ENCODE data around the gene EPHA3. TPM values are rescaled to one million over a fixed set of nuclear protein-coding genes. Genes with fewer than 3 reads are reported as not detected.

Gene EPHA3
- total RNA-seq, 2 donors from 2014 or later: 1.3 to 6.0 TPM

GRCh38 chr3:89216016-89216739 is 108.8 kb downstream of the EPHA3 start:
- Histone ChIP-seq H3K9me3 (no peaks in the 10 kb centered on the region), H3K4me3 (no peak overlapping the region), H3K4me1 (no peaks in the 10 kb centered on the region), H3K27ac (no peak overlapping the region), H3K36me3 (replicated peaks in 1 of 2; ENCODE audit: insufficient read depth in 1 of 2, low read depth in 2 of 2) (no peaks in the 10 kb centered on the region), H3K27me3 (no peaks in the 10 kb centered on the region)
- no peak for DNase-seq
- TF ChIP-seq CTCF (IDR thresholded peaks at IDR 0.05) (no peak), POLR2A (IDR thresholded peaks at IDR 0.05) (no peak)
- intact Hi-C loops (cut with DNase I): no loop called here
- no peak for ATAC-seq
- WGBS, 2 donors: 44 to 45% methylated on average over 2 of the region's 2 CpGs

- no peaks in the 10 kb centered on the region for H3K9me3 ChIP-seq
- ATAC-seq (no peak), DNase-seq (no peak)
- 69 to 72% methylated on average over 6 of the region's 6 CpGs for WGBS, 2 donors
- intact Hi-C loops (cut with DNase I): no loop called here
- H3K27ac ChIP-seq: no peak overlapping the region
- H3K27me3 ChIP-seq: no peaks in the 10 kb centered on the region
- no peaks in the 10 kb centered on the region for H3K4me1 ChIP-seq
- no peaks in the 10 kb centered on the region for H3K36me3 ChIP-seq (replicated peaks in 1 of 2; ENCODE audit: insufficient read depth in 1 of 2, low read depth in 2 of 2)
- H3K4me3 ChIP-seq: no peak overlapping the region
- TF ChIP-seq CTCF (IDR thresholded peaks at IDR 0.05) (no peak), POLR2A (IDR thresholded peaks at IDR 0.05) (no peak)
These were observed 109.8 kb downstream of the EPHA3 start for GRCh38 chr3:89217148-89217685.

- no peak overlapping the region for H3K4me3 ChIP-seq
- no peak overlapping the region for H3K27ac ChIP-seq
- TF ChIP-seq POLR2A (IDR thresholded peaks at IDR 0.05) (no peak), CTCF (IDR thresholded peaks at IDR 0.05) (no peak)
- intact Hi-C loops (cut with DNase I): no loop called here
- 68 to 88% methylated on average over 1 of the region's 1 CpG for WGBS, 2 donors
- no peaks in the 10 kb centered on the region for H3K4me1 ChIP-seq
- DNase-seq (no peak), ATAC-seq (no peak)
- no peaks in the 10 kb centered on the region for H3K36me3 ChIP-seq (replicated peaks in 1 of 2; ENCODE audit: insufficient read depth in 1 of 2, low read depth in 2 of 2)
- H3K27me3 ChIP-seq: no peaks in the 10 kb centered on the region
- no peaks in the 10 kb centered on the region for H3K9me3 ChIP-seq
These were observed 114.5 kb downstream of the EPHA3 start for GRCh38 chr3:89221924-89222323.

- 51 to 62% methylated on average over 6 of the region's 6 CpGs for WGBS, 2 donors
- intact Hi-C loops (cut with DNase I): no loop called here
- Histone ChIP-seq H3K36me3 (replicated peaks in 1 of 2; ENCODE audit: insufficient read depth in 1 of 2, low read depth in 2 of 2) (no peaks in the 10 kb centered on the region), H3K9me3 (no peaks in the 10 kb centered on the region), H3K27me3 (no peaks in the 10 kb centered on the region), H3K27ac (no peak overlapping the region), H3K4me3 (no peak overlapping the region), H3K4me1 (no peaks in the 10 kb centered on the region)
- no peak for DNase-seq
- TF ChIP-seq CTCF (IDR thresholded peaks at IDR 0.05): no peak
- TF ChIP-seq POLR2A (IDR thresholded peaks at IDR 0.05): no peak
- no peak for ATAC-seq
These were observed 115.8 kb downstream of the EPHA3 start for GRCh38 chr3:89223188-89223587.

- ATAC-seq: no peak
- 65 to 68% methylated on average over 5 of the region's 5 CpGs for WGBS, 2 donors
- intact Hi-C loops (cut with DNase I): no loop called here
- Histone ChIP-seq H3K27ac (no peak overlapping the region), H3K9me3 (no peaks in the 10 kb centered on the region), H3K4me3 (no peak overlapping the region), H3K36me3 (replicated peaks in 1 of 2; ENCODE audit: insufficient read depth in 1 of 2, low read depth in 2 of 2) (no peaks in the 10 kb centered on the region), H3K27me3 (no peaks in the 10 kb centered on the region), H3K4me1 (no peaks in the 10 kb centered on the region)
- TF ChIP-seq POLR2A (IDR thresholded peaks at IDR 0.05): no peak
- TF ChIP-seq CTCF (IDR thresholded peaks at IDR 0.05): no peak
- DNase-seq: no peak
These were observed 119.8 kb downstream of the EPHA3 start for GRCh38 chr3:89227218-89227617.

Measured in body of pancreas (tissue), 4 donors.